HG02623 (cell line): ENCODE results near the gene EREG.
"Not testable (repeated sequence)": the region's sequence is repeated elsewhere in the genome, so short reads cannot be mapped to it uniquely, and the experiment has no call there.

Source experiments
- ATAC-seq: cut with Tn5 transposase; IDR thresholded peaks from one replicate; pipeline ENCODE4 v1.9.1; 2021; ENCODE audit warnings: moderate library complexity; ENCODE audit not compliant: unreplicated experiment

The EREG gene

GRCh38 chr4:74387790-74388189 is 22.8 kb downstream of the EREG start:
- no peak for ATAC-seq

GRCh38 chr4:74389494-74389893 is 24.5 kb downstream of the EREG start:
- ATAC-seq, result no peak

- no peak for ATAC-seq
Observed at GRCh38 chr4:74390677-74391076, 25.7 kb downstream of the EREG start.

DNA sequence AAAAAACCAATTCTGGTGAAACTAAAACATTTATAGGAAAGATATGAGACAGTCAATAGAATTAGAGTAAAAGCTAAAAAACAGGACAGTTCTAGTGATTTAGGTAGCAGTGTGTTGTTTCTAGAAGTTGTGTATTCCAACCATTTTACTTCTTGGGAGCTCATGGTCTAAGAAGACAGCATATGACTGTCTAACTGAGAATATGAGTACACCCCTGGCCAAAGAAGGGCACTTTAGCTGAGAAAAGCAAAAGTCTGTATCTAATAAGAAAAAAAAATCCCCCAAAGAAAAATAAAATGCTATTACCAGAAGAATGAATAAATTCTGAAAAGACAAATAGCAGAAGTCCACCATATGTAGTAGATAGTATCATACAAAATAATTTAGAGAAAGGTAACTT is 26.4 kb downstream of the EREG start:
- no peak for ATAC-seq

- ATAC-seq, result no peak
Observed at GRCh38 chr4:74391890-74392475, 27.0 kb downstream of the EREG start.

GRCh38 chr4:74394476-74395136 is 29.7 kb downstream of the EREG start:
- ATAC-seq, result no peak

GRCh38 chr4:74395633-74396032 is 30.7 kb downstream of the EREG start:
- no peak for ATAC-seq

DNA sequence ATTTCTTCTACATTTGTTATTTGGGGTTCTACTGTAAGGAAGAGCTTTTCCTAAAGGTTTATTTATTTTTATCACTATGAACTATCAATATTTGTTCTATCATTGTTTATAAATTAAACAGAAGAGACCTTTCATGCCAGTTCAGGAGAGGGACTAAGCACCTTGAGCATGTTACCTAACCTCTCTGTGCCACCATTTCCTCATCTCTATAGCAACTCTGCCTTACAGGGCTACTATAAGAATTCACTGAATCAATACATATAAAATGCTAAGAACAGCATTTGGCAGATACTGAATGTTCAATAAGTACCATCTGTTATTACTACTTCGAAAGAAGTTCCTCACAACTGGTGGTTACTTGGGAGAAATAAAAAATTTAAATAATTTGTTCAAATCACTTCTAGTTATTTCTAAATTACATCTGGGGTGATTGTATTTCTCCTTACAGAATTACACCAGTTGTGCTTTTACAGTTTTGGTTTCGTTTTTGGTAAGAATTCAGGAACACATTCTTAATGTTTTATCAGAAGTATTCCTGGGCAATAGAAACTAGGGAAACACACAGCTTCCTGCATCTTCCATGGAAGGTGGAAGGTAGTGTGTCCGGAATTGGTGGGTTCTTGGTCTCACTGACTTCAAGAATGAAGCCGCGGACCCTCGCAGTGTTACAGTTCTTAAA is 32.9 kb downstream of the EREG start:
- no peak for ATAC-seq

DNA sequence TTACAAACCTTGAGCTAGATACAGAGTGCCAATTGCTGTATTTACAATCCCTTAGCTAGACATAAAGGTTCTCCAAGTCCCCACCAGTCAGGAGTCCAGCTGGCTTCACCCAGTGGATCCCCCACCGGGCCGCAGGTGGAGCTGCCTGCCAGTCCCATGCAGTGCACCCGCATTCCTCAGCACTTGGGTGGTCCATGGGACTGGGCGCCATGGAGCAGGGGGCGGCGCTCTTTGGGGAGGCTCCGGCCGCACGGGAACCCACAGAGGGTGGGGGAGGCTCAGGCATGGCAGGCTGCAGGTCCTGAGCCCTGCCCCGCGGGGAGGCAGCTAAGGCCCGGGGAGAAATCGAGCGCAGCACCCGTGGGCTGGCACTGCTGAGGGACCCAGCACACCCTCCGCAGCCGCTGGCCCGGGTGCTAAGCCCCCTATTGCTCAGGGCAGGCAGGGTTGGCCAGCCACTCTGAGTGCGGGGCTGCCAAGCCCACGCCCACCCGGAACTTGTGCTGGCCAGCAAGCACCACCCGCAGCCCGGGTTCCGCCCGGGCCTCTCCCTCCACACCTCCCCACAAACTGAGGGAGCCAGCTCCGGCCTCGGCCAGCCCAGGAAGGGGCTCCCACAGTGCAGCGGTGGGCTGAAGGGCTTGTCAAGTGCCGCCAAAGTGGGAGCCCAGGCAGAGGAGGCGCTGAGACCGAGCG is 34.1 kb downstream of the EREG start:
- ATAC-seq, result not testable (repeated sequence)

GRCh38 chr4:74400395-74400794 is 35.5 kb downstream of the EREG start:
- ATAC-seq, result no peak

DNA sequence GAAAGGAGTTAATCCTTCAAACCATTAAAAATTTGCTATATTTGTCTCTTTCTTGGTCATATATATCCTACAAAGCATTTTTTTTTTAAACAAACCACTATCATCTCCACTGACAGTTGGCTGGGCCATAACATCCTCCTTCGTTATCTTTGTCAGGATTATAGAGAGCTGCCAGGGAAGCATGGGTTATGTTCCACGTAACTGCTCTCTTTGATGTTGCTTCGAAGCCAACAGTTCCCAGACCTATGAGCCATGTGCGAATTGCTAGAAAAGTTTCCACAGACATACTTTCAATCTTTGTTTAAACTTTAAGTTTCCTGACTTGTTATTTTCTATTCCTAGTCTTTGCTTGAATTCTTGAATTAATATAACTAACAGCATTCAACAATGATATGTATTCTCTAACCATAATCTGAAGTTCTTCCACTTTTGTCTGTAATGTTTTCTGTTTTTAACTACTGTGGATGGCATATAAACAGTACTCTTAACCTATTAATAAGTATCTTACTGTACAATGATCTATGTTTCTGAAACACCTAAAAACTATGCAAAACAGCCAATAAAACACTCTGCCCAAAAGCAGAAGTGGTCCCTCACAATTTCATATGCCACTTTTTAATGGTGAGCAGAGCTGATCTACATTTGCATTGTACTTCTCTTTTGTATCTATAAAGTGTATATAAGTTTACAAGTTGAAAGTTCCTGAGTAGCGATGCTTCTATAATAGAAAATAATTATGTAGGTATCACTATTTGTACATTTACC is 37.9 kb downstream of the EREG start:
- ATAC-seq, result peak; percentile 96

- ATAC-seq, result no peak
Observed at GRCh38 chr4:74407891-74408290, 42.9 kb downstream of the EREG start.

DNA sequence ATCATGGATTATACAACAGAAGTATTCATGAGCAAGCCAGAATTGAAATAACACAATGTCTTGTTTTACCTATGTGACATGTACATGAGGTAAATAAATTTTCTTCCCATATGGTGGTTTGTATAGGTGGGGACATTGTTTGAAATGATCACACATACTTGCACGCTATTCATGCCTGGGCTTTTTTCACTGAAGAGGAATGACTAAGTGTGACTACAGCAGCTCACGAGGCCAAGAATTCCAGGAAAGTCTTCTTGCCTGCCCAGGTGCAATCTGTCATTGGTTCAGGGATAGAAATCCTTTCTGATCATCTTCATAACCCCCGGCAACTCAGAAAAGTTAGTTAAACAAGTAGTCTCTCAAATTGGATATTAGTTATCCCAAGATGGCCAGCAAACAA is 43.7 kb downstream of the EREG start:
- ATAC-seq, result no peak

- ATAC-seq, result no peak
Observed at GRCh38 chr4:74410272-74410671, 45.3 kb downstream of the EREG start.

DNA sequence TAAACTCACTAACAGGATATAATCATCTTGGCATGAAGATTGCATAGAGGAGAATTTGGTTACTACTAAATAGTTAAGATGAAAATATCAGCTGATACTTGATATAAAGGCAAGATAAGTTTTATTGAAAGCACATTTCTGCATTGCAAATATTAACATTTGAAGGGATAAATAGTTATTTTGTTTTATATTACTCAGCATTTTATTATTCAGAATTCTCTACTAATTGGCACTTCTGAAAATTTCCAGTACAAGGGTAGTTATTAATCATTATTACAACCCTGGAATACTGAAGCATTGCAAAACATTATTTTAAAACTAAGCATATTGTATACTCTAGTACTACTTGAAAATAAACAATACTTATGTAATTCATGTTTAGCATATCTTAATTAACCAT is 47.3 kb downstream of the EREG start:
- ATAC-seq, result no peak

- no peak for ATAC-seq
Observed at GRCh38 chr4:74413265-74413664, 48.3 kb downstream of the EREG start.

DNA sequence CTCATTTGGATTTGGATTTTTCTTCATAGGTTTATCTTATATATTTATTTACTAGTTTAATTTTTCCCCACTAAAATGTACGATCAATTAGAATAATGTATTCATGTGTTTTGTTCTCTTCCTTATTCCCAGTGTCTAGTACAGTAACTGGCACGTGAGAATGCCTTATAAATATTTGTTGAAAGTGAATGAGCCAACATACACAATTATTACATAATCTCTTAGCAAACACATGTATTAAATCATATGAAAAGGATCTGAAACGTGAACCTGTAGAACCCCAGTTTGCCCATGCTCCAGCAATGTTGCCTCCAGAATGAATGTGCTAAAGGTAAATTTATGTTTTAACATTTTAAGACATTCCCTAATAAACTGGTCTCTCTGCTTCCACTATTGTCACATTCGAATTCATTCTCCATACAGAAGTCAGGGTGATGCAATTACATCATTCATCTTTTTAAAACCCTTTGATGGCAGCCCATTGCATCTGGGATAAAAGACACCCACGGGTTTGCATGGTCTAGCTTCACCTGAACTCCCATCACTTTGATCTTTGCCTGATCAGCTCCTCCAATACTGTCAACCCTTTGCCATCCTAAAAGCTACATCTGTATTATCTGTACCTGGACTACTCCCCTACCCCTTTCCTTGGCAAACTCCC is 49.3 kb downstream of the EREG start:
- no peak for ATAC-seq

DNA sequence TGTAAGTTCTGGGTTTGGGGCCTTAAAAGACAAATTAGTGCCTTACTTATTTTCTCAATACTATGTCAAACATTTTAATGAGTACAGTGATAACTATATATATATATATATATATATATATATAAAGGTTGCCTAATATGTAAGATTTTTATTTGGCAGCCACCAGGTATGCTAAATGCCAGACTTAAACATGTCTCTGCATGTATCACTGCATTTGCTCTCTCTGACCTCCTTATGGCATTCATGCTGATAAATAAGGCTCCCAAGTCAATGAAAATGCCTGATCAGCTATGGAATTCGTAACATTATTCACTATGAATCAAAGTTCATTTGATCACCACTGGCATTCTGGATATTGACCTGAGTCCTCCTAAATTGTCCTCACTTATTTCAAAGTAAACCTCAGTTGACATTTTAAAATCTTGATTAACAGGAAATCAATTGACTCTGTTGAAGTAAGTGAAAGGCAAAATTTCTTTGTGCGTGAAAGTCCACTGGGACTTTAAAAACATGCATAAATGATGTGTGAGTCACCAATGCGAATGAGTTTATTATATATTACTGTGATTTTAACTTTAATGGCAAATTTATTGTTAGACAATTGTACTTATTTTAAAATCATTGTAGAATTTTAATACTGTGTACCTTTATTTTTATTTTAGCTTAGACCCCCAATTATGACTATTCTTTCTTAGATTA is 50.8 kb downstream of the EREG start:
- ATAC-seq, result no peak

GRCh38 chr4:74418063-74418670 is 53.2 kb downstream of the EREG start:
- no peak for ATAC-seq

DNA sequence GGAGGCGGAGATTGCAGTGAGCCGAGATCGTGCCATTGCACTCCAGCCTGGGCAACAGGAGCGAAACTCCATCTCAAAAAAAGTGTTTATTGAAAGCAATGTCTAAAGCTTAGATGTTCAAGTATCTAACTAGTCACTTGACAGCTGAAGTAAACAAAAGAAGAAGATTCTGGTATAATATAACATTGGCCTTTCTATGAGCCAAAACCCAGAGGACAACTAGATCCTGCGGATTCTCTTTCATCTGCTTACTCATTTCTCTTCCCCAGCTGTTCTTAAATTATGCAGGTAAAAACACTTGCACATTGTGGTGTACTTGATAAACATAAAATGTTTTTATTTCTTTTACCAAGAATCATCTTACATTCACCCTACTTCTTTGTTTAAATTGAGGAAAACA is 55.9 kb downstream of the EREG start:
- ATAC-seq, result no peak
